Smooth muscle cell (in vitro differentiated cells): ENCODE measurements around the gene PSD2. TPM values are rescaled to one million over a fixed set of nuclear protein-coding genes. Genes with fewer than 3 reads are reported as not detected.

Experiments used
- DNase-seq: peaks from one replicate; lab custom pipeline; 2025; ENCODE audit not compliant: unreplicated experiment; lab: John Stamatoyannopoulos, UW
- H2AFZ ChIP-seq: fragments of 200-600 bp; sonication (generic); 2 replicates; pipeline ENCODE4 v1.6.0; 2016; ENCODE audit warnings: antibody characterized with exemption, low read depth, mild to moderate bottlenecking
- H3F3A ChIP-seq: fragments of 200-600 bp; sonication (generic); 2 replicates; pipeline ENCODE4 v1.6.0; 2017; ENCODE audit warnings: antibody characterized with exemption, low read depth
- H3K27ac ChIP-seq: fragments of 200-600 bp; sonication (generic); 2 replicates; pipeline ENCODE4 v1.5.1; 2016; ENCODE audit warnings: low read depth, mild to moderate bottlenecking
- H3K27me3 ChIP-seq: fragments of 200-600 bp; sonication (generic); 2 replicates; pipeline ENCODE4 v1.6.1; 2016; ENCODE audit warnings: low read depth, mild to moderate bottlenecking
- H3K36me3 ChIP-seq: fragments of 200-600 bp; sonication (generic); 2 replicates; pipeline ENCODE4 v1.5.1; 2016; ENCODE audit warnings: low read depth
- H3K4me1 ChIP-seq: fragments of 200-600 bp; sonication (generic); 2 replicates; pipeline ENCODE4 v1.5.1; 2016; ENCODE audit warnings: low read depth
- H3K4me2 ChIP-seq: fragments of 200-600 bp; sonication (generic); 2 replicates; pipeline ENCODE4 v1.6.0; 2016; ENCODE audit warnings: mild to moderate bottlenecking
- H3K4me3 ChIP-seq: fragments of 200-600 bp; sonication (generic); 2 replicates; pipeline ENCODE4 v1.5.1; 2016; ENCODE audit warnings: mild to moderate bottlenecking
- H3K79me2 ChIP-seq: fragments of 200-600 bp; sonication (generic); 2 replicates; pipeline ENCODE4 v1.6.0; 2016; ENCODE audit warnings: low read depth, mild to moderate bottlenecking
- H3K9ac ChIP-seq: fragments of 200-600 bp; sonication (generic); 2 replicates; pipeline ENCODE4 v1.6.0; 2016; ENCODE audit warnings: low read depth
- H3K9me3 ChIP-seq: fragments of 200-600 bp; sonication (generic); replicated peaks from 2 replicates; pipeline ENCODE4 v1.5.1; 2016; ENCODE audit warnings: low read depth
- H4K20me1 ChIP-seq: fragments of 200-600 bp; sonication (generic); 2 replicates; pipeline ENCODE4 v1.6.0; 2016; ENCODE audit warnings: low read depth
- WGBS: methylation state at CpG from one replicate; pipeline ENCODE4 v1.1.7; 2016; ENCODE audit warnings: low lambda C conversion rate; 5-methylcytosine and 5-hydroxymethylcytosine counted together
- polyA plus RNA-seq: library from polyadenylated mRNA; unstranded; fragments of >200 nt; fragmentation: Nextera tagmentation; extraction: Ambion mirVana; gene quantifications from 2 replicates; pipeline ENCODE4 v1.2.1, GENCODE V29; 2016
- total RNA-seq: library from RNA; depleted of rRNA; stranded (reverse); fragments of >200 nt; gene quantifications from 2 replicates; pipeline ENCODE4 v1.2.3, GENCODE V29; 2014
- TF ChIP-seq, protein P1 (sequence below): fragments of 200-600 bp; sonication (generic); IDR thresholded peaks from 2 replicates; pipeline ENCODE4 v1.5.1; 2017; ENCODE audit warnings: borderline replicate concordance, mild to moderate bottlenecking, antibody characterized with exemption; ENCODE audit not compliant: insufficient read depth, poor library complexity, severe bottlenecking

PSD2 gene
- total and polyA plus RNA-seq, 2 experiments from 2014 or later = 0.54 to 0.81 TPM

GRCh38 chr5:139831624-139832023, 36.0 kb downstream of the PSD2 start:
- Histone ChIP-seq H3K4me1 (no peaks in the 10 kb centered on the region), H3K4me2 (no peak overlapping the region), H4K20me1 (no peaks in the 10 kb centered on the region), H3K27ac (no peak overlapping the region), H3K4me3 (no peak overlapping the region), H3K79me2 (no peaks in the 10 kb centered on the region), H3K9me3 (no peaks in the 10 kb centered on the region), H3K9ac (no peak overlapping the region), H3K27me3 (peaks cover 49% of the 10 kb centered on the region), H3F3A (no peaks in the 10 kb centered on the region), H3K36me3 (no peaks in the 10 kb centered on the region), H2AFZ (no peak overlapping the region)
- TF ChIP-seq, protein P1, sequence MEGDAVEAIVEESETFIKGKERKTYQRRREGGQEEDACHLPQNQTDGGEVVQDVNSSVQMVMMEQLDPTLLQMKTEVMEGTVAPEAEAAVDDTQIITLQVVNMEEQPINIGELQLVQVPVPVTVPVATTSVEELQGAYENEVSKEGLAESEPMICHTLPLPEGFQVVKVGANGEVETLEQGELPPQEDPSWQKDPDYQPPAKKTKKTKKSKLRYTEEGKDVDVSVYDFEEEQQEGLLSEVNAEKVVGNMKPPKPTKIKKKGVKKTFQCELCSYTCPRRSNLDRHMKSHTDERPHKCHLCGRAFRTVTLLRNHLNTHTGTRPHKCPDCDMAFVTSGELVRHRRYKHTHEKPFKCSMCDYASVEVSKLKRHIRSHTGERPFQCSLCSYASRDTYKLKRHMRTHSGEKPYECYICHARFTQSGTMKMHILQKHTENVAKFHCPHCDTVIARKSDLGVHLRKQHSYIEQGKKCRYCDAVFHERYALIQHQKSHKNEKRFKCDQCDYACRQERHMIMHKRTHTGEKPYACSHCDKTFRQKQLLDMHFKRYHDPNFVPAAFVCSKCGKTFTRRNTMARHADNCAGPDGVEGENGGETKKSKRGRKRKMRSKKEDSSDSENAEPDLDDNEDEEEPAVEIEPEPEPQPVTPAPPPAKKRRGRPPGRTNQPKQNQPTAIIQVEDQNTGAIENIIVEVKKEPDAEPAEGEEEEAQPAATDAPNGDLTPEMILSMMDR = no peak
- WGBS = 80% methylated on average over 3 of the region's 3 CpGs
- DNase-seq = no peak

GRCh38 chr5:139833525-139833924, 37.9 kb downstream of the PSD2 start:
- Histone ChIP-seq H3K79me2 (no peaks in the 10 kb centered on the region), H3K4me1 (no peaks in the 10 kb centered on the region), H2AFZ (no peak overlapping the region), H3K27me3 (peaks cover 45% of the 10 kb centered on the region), H3K27ac (no peak overlapping the region), H3F3A (no peaks in the 10 kb centered on the region), H3K4me2 (no peak overlapping the region), H4K20me1 (no peaks in the 10 kb centered on the region), H3K4me3 (no peak overlapping the region), H3K36me3 (no peaks in the 10 kb centered on the region), H3K9ac (no peak overlapping the region), H3K9me3 (no peaks in the 10 kb centered on the region)
- TF ChIP-seq, protein P1 = no peak
- no peak for DNase-seq
- WGBS = 59% methylated on average over 3 of the region's 3 CpGs

- no peak for DNase-seq
- Histone ChIP-seq H3K79me2 (no peaks in the 10 kb centered on the region), H2AFZ (no peak overlapping the region), H3K4me2 (no peak overlapping the region), H3K9ac (no peak overlapping the region), H4K20me1 (no peaks in the 10 kb centered on the region), H3K4me1 (no peaks in the 10 kb centered on the region), H3K27ac (no peak overlapping the region), H3K4me3 (no peak overlapping the region), H3K36me3 (no peaks in the 10 kb centered on the region), H3K9me3 (no peaks in the 10 kb centered on the region), H3K27me3 (peaks cover 43% of the 10 kb centered on the region), H3F3A (no peaks in the 10 kb centered on the region)
- TF ChIP-seq, protein P1 = no peak
- 54% methylated on average over 3 of the region's 3 CpGs for WGBS
Observed at GRCh38 chr5:139835656-139836055, 40.0 kb downstream of the PSD2 start.

GRCh38 chr5:139836469-139837208, 41.0 kb downstream of the PSD2 start:
- H3K4me2 ChIP-seq = no peak overlapping the region
- no peak overlapping the region for H3K9ac ChIP-seq
- H2AFZ ChIP-seq = no peak overlapping the region
- no peaks in the 10 kb centered on the region for H3K9me3 ChIP-seq
- no peak for DNase-seq
- no peaks in the 10 kb centered on the region for H3K79me2 ChIP-seq
- no peaks in the 10 kb centered on the region for H3F3A ChIP-seq
- TF ChIP-seq, protein P1 = no peak
- H3K27me3 ChIP-seq = peaks cover 41% of the 10 kb centered on the region
- no peak overlapping the region for H3K4me3 ChIP-seq
- WGBS = 92% methylated on average over 22 of the region's 22 CpGs
- no peaks in the 10 kb centered on the region for H4K20me1 ChIP-seq
- H3K36me3 ChIP-seq = no peaks in the 10 kb centered on the region
- H3K27ac ChIP-seq = no peak overlapping the region
- H3K4me1 ChIP-seq = no peaks in the 10 kb centered on the region
